LNCAP (cell line): Measurements from ENCODE around the gene KCNK7.

Experiments used
- CTCF ChIP-seq: fragments of 450-650 bp; IDR thresholded peaks from 2 replicates; pipeline ENCODE4 v1.5.1; 2017; ENCODE audit warnings: mild to moderate bottlenecking

Gene KCNK7, protein sequence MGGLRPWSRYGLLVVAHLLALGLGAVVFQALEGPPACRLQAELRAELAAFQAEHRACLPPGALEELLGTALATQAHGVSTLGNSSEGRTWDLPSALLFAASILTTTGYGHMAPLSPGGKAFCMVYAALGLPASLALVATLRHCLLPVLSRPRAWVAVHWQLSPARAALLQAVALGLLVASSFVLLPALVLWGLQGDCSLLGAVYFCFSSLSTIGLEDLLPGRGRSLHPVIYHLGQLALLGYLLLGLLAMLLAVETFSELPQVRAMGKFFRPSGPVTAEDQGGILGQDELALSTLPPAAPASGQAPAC

DNA sequence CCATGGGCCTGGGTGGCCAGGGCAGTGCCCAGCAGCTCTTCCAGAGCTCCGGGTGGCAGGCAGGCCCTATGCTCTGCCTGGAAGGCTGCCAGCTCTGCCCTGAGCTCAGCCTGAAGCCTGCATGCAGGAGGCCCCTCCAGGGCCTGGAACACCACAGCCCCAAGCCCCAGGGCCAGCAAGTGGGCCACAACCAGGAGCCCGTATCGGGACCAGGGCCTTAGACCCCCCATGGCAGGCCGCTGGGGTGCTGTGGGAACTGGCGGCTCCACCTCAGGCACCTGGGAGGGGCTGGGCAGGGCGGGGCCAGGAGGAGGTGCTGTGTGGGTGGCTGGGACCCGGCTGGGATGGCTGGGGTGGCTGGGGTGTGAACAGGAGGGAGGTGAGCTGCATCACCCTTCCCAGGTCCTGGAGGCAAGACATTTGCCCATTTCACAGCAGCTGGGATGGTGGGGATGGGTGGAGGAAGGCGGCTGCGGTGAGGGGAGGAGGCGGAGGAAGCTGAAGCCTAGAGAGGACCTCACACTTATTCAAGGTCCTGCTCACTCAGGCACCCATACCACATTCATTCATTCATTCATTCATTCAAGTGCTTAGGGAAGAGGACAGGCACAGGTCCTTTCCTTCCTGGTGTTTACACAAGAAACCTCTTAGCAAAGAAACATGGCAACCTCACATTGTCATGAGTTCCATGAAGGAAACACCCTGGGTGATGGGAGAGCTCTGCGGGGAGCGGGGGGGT, at the start of gene KCNK7:
TSS of gene KCNK7 (minus strand) at position 258 of the 739 bp plus-strand sequence. CDS start at position 230, 28 bp downstream.
- no peak for TF ChIP-seq CTCF

- no peak for TF ChIP-seq CTCF
Observed at GRCh38 chr11:65644837-65645236, 49.2 kb upstream of the KCNK7 start.

GRCh38 chr11:65643971-65644370, 48.4 kb upstream of the KCNK7 start:
- TF ChIP-seq CTCF = no peak

DNA sequence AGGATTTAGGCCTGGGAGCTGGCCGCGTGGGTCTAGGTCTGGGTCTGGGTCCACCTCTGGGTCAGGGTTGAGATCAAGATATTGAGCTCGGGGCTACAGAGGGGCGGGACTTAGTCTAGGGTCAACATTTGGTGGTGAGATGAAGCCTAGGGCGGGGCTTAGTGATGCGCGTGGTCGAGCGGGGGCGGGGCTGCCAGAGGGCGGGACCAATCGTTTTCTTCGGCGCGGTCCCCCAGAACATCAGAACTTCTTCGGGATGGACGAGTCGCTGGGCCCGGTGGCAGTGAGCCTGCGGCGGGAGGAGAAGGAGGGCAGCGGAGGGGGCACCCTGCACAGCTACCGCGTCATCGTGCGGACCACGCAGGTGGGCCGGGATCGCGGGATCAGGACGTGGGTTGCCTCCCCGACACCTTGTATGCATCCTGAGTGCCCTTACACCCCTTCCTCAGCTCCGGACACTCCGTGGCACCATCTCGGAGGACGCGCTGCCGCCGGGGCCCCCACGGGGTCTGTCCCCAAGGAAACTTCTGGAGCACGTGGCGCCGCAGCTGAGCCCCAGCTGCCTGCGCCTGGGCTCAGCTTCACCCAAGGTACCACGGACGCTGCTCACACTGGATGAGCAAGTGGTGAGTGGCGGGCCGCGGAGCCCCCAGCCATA, 46.5 kb upstream of the KCNK7 start:
- TF ChIP-seq CTCF = no peak

GRCh38 chr11:65641297-65642013, 45.9 kb upstream of the KCNK7 start:
- no peak for TF ChIP-seq CTCF

DNA sequence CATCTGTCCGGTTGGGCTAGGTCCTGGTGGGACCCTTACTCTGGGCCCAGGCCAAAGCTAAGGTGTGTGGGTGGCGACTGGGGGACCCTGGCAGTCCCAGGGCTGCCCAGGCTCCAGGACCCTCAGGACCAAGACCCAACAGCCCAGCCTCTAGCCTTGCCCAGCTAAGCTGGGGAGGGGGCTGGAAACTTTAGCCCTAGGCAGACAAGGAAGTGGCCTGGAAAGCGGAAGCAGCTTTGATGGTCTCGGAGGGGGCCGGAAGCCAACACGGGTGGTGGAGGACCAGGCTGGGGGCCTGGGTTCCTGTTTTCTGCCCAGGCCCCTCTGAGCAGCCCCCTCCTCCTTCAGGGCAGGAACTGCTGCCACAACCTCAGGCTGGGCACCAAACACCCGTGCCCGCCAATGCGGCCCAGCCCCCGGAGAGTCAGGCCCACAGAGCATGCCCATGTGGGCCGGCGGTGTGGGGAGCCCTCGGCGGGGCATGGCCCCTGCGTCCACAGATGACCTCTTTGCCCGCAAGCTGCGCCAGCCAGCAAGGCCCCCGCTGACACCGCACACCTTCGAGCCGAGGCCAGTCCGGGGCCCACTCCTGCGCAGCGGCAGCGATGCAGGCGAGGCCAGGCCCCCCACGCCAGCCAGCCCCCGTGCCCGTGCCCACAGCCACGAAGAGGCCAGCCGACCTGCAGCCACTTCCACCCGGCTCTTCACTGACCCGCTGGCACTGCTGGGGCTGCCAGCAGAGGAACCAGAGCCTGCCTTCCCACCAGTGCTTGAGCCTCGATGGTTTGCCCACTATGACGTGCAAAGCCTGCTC, 45.1 kb upstream of the KCNK7 start:
- no peak for TF ChIP-seq CTCF
